Kidney glomerular epithelial cell (primary cell): ENCODE results near the gene MIGA2.
A peak's percentile ranks its signal among the peaks of the same experiment; 100 is the strongest.

Source experiments
- DNase-seq: peaks from one replicate; lab custom pipeline; 2025; lab: John Stamatoyannopoulos, UW

Gene MIGA2

DNA sequence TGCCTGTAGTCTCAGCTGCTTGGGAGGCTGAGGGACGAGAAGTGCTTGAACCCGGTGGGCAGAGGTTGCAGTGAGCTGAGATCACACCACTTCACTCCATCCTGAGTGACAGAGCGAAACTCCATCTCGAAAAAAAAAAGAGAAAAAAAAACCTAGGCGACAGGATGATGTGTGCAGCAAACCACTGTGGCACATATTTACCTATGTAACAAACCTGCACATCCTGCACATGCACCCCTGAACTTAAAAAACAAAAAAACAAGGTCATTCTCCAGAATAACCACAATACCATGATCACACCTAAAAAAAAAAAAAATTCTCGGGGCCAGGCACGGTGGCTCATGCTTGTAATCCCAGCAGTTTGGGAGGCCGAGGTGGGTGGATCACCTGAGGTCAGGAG is 37.0 kb downstream of the MIGA2 start:
- no peak for DNase-seq

DNA sequence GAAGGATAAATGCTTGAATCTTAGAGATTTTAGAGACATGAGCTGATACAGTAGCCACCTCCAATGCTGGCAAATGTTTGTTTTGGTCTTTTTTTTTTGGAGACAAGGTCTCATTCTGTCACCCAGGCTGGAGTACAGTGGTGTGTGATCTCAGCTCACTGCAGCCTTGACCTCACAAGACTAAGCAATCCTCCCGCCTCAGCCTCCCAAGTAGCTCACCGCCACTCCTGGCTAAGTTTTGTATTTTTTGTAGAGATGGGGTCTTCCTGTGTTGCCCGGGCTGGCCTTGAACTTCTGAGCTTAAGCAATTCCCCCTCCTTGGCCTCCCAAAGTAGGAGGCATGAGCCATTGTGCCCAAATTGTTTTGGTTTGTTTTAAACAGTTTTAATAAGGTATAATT is 37.7 kb downstream of the MIGA2 start:
- no peak for DNase-seq

DNA sequence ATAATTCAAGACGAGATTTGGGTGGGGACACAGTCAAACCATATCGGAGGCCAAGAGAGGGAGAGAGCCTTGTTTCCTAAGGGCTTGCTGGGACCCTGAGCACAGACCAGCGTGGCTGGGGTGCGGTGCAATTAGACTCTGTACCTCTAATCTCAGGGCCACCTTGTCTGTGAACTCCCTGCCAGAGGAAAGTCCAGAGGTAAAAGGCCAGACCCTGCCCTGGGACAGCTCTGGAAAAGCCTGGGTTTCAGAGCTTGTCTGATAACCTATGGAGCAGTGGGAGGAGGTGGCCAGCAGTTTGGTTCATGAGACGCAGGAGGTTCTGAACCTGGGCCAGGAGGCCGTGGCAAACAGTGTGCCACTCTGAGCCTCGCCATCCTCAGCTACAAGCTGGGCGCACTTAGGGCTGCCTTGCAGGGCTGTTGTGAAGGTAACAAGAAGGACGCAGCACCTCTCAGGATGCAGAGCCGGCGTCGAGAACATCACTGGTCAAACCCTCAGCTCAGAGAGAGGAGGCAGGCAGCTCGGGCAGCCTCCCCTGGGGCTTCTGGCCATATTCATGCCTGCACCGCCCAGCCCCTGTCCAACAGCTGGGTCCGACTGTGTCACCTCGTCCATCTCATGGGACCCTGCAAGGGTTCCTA is 39.7 kb downstream of the MIGA2 start:
- no peak for DNase-seq

DNA sequence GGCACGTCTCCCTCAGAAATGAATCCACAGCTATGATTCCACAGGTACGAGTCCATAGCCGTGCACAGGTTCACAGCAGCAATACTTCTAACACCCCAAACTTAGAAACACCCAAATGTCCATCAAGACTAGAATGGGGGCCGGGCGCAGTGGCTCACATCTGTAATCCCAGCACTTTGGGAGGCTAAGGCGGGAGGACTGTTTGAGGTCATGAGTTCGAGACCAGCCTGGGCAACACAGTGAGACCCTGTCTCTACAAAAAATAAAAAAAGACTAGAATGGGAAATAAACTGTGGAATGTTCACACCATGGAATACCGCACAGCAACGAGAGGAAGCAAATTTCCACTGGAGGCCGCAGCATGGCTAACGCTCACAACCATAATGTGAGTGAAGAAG is 40.2 kb downstream of the MIGA2 start:
- DNase-seq, result no peak

DNA sequence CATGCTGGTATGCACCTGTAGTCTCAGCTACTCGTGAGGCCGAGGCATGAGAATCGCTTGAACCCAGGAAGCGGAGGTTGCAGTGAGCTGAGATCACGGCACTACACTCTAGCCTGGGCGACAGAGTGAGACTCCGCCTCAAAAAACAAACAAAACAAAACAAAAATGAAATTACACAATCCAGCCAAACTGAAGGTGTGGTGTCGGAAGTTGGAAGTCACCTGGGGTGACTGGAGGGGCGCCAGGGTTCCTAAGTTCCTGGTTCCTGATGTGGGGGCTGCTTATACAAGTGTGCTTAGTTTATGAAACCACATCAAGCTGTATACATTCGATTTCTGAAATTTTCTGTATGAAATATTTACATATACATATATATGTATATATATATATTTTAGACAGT is 40.8 kb downstream of the MIGA2 start:
- no peak for DNase-seq

DNA sequence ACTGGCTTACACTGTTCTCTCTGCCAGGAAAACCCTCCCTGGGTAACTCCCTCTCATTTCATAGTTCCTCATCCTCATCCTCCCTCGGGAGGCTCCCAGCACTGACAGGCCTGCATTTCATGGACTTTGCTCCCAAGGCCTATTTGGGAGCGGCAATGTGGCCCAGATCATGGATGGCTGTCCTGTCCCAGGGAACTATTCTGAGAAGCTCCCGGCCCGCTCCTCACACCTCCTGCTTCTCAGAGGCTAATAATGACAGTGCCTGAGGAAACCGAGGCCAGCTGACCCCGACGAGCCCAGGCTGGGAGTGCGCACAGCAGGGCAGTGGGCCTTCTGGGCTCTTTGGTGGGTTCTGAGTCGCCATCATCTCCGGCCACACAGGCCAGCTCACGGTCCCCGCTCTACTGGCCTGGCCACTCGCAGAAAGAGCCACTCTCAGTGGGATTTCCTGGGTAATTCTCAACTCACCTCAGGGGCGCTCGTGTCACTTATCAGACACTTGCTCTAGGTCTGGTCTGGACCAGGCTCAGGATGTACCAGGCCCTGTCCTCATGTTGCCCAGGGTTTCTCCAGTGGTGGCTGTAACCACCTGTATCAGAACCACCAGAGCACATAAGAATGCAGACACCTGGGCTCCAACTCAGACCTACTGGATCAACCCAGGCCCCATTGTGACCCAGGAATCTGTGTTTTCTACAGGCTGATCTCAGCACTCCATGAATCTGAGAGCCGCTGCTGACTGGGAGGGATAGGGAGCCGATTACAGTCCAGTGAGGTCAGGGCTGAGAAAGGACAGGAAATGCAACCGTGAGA is 42.5 kb downstream of the MIGA2 start:
- DNase-seq, result no peak

DNA sequence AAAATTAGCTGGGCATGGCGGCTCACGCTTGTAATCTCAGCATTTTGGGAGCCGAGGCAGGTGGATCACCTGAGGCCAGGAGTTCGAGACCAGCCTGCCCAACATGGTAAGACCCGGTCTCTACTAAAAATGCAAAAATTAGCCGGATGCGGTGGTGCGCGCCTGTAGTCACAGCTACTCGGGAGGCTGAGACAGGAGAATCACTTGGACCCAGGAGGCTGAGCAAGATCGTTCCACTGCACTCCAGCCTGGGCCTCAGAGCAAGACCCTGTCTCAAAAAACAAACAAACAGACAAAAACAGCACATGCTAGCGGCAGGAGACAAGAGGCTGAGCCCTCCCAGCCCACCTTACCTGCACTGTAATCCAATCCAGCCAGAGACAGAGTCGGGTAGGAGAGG is 43.4 kb downstream of the MIGA2 start:
- DNase-seq, result no peak

DNA sequence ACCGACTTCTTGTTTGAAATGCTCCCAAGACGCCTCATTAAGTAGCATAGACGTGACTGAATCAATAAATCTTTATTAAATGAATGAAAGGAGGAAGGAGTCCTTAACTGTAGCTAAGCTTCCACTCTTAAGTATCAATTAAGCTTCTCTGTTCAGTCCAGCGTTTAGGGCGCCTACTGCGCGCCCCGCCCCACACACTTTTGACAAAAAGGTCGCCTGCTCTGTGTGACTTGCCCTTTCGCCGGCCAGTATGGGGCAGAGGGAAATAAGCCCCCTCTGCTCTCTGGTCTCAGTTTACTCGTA is 43.8 kb downstream of the MIGA2 start:
- no peak for DNase-seq

DNA sequence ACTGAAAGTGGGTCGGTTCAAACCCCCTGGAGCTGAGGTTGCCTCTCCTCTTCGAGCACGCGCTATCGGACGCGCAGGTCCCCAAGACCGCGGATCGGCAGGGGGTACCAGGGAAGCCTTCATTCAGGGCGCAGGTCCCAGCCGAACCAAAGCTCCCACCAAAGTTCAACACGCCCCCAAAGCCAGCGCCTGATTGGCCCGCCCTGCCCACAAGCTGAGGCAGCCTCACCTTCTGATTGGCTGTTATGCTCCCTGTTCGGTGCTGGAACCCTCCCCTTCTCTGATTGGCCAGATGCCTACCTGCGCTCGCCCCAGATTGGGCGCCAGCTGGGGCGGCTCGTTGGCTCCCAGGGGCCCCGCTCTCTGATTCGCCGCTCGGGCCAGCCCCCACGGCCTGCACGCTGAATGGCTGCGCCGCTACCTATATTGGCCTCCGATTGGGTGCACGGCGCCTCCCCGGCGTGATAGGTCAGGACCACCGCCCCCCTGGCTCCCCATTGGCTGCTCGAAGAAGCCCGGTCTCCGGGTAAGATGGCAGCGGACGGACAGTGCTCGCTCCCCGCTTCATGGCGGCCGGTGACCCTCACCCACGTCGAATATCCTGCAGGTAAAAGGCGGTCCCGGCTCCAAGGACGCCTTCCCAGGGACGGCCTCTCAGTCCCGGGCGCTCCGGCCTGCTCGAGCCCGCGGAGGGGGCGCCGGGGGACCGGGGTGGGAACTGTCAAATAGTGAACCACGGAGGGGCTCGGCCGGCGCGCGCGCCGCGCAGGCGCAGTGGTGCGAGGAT is 44.4 kb downstream of the MIGA2 start, which contains the start of gene DOLPP1:
Gene DOLPP1, plus strand, starts transcription at position 511 of the 787 bp plus-strand sequence. Its CDS starts 21 bp downstream, at position 532.
- peak; percentile 98 for DNase-seq

DNA sequence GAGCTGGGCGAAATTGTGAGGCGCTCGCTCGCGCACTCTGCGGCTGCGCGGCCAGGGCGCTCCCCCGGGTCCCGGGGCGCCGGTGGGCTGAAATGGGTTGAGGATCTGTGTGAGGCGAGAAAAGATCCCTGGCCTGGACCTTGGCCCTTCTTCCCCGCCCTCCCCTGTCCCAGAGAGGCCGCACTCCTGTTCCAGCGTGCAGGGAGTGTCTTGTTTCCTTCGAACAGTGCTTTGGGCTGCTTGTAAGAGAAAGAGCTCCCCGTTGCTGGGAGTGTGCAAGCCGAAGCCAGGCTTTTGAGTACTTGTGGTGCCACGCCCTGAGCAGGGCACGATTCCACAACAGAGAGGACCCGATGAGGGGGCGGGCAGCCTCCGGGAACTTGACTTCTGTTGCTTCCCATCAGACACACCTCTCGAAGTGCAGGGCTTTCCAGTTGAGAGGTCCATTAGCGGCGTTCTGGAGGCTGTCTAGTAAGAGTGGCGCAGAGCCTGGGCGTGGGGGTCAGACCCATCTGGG is 45.0 kb downstream of the MIGA2 start:
- no peak for DNase-seq

DNA sequence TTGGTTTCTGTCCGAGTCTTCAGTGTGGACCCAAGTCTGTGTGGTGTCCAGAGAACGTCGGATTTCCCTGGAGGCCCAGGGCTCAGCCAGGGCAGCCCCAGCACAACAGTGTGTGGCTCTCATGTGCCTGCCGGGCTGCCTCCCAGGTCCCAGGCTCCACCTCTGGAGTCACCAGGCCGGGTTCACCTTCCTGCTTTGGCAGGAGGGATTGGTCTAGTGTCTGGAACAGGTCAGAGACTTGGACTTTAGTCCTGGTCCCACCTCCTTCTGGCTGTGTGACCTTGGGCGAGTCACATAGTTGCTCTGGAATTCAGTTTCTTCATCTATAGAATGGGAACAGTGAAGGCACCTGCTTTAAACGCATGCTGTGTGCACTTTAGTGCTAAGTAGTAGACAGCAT is 47.7 kb downstream of the MIGA2 start:
- DNase-seq, result no peak

DNA sequence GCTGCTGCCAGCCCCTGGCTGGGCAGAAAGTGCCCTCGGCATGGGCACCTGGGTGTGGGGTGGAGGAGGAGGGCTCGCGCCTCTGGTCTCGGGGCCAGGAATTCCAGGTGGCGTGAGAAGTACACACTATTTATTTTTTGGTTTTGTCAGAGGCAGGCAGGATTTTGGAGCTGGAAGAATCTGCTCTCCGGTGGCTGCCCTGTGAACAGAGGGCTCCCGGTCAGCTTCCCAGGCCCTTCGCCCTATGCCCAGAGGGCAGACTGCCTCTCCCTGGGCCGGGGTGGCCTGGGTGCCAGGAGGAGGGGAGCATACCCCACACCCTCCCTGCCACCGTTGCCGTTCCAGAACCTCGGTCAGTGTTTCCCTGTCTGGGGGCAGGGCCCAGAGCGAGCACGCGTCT is 52.8 kb downstream of the MIGA2 start:
- DNase-seq, result no peak

DNA sequence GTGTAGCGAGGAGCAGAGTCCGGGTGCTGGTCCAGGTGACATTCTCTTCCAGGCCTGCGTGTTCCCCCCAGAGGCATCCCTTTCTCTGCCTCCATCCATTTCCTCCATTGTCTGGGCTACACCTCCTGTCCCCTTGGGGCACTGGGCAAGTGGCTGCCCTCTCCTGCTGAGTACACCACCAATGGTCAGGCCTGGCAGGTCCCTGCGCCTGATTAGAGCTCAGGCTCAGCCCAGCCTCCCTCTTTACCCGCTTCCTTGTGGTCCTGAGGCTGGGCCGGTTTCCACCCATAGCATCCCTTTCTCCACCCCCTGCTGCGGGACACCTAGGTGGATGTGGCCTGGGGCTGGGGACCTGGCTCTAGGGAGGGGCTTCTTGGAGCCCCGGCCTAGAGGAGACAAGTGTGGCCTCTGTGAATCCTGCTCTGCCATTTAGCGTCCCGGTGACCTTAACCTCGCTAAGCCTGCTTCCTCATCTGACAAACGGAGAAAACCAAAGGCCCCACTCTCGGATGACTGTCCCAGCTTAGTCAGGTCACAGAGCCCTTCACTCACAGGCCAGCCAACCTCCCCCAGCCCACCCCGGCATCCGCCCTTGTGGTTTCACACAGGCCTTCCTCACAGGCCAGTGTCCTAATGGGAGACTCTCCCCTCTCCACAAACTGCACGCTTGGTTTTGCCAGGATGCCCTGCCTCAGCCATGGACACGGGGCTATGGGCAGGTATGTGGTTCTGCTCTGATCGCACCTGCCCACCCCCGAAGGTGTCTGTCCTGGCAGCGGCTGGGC is 57.4 kb downstream of the MIGA2 start:
- DNase-seq, result no peak

DNA sequence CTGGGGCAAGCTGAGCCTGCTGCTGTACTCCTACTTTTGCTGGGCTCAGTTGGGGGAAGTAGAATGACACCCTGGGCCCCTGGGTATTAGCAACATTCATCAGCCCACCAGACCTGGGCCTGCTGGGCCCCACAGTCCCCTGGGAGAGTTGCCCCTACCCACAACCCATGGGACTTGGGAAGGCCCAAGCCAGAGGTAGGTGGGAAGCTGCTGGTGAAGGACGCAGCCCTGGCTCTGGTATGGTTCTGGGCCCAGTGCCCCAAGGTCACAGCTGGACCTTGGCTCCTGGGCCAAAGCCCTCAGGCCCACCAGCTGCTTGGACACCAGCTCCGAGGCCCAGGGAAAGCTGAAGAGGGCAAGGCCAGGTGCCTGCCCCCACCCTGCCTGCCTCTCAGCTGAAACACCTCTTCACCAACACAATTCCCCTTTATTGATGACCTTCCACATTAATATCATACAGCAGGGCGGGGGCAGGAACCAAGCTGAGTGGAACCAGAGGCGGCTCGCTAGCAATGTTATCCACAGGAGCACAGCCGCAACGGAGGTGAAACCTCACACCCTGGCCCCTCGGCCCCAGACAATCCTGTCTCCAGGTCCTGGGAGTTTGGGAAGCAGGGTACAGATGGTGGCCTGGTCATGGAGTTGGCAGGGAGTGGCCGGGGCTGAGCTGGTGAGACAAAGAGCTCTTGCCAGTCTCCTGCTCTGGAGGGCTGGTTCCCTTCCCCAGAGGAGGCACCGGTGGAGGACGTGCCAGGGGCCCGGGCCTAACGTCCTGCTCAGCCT is 58.2 kb downstream of the MIGA2 start:
- DNase-seq, result no peak

DNA sequence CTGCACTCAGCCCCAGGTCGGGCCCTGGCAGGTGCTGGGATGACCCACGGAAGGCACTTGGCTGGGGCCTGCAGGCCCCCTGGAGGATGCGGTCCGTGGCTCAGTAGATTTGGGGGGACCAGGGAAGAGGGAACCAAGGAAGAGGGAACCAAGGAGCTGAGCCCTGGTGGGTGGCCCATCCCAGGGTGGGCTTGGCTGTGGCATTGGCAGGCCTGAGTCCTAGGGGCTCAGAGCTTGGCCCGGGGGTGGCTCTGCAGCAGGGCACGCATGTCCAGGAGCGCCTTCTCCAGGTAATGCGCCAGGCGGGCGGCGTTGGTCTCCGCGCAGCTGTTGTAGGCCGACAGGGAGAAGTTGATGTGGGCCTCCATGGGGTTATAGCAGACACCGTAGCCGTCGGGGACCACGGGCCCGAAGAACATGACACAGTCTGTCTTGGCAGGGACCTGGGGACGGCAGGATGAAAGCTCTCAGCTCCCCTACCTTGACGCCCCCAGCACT is 58.8 kb downstream of the MIGA2 start:
- no peak for DNase-seq

DNA sequence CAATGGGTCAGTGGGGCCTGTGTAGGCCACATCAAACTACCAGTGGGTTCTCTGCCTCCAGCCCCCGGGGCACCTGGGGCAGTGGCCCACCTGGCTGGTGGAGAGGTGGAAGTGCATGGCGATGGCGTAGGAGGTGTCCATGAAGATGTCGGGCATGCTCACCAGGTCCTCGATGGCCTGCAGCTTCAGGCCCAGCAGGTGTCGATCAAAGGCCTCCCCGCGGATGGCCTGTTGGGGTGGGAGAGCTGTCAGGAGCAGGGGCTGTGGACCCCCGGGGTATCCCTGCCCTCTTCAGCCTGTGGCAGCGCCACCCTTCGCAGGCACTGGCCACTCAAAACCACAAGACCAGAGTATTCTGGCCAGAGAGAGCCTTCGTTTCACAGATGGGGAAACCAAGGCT is 59.5 kb downstream of the MIGA2 start:
- no peak for DNase-seq

DNA sequence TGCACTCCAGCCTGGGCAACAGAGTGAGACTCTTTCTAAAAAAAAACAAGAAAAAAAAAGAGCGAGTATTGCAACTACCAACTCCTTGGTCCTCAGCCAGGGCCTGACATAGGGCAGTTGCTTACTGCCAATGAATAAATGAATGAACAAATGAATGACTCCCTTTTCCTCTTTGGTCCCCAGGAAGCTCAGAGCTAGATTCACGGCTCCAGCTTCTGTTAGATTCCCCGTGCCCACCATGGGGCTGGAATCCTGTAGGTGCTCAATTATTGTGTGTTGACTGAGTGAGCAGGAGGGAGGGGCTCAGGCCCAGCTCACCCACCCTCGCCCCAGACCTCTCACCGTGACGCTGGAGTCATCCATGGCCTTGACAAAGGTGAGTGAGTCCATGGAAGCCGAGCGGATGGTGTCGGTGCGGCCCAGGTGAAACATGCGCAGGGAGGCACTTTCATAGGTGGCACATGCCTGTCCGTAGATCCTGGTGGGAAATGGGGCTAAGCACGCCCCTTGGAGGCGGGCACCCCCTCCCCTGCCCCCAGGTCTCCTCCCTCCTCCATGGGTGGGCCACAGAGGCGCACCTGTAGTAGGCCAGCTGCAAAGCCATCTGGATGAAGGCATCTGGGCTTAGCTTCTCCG is 61.4 kb downstream of the MIGA2 start:
- no peak for DNase-seq

DNA sequence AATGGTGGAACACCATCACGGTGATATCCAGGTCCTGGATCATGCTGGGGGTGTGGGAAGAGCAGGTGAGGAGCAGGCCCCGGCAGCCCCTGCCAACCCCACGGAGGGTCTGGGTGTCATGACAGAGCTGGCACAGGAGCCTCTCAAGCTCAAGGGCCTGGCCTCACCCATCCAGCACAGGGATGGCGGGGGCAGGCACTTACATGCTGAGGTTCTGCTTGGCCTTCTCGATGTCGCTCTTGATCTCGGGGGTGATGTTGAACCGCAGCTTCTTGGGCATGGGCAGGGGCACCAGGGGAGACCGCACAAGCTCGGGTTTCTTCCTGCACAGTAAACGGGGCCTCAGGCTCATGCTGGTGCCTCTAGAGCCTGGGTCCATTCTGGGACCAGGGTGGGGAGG is 61.9 kb downstream of the MIGA2 start:
- DNase-seq, result no peak

DNA sequence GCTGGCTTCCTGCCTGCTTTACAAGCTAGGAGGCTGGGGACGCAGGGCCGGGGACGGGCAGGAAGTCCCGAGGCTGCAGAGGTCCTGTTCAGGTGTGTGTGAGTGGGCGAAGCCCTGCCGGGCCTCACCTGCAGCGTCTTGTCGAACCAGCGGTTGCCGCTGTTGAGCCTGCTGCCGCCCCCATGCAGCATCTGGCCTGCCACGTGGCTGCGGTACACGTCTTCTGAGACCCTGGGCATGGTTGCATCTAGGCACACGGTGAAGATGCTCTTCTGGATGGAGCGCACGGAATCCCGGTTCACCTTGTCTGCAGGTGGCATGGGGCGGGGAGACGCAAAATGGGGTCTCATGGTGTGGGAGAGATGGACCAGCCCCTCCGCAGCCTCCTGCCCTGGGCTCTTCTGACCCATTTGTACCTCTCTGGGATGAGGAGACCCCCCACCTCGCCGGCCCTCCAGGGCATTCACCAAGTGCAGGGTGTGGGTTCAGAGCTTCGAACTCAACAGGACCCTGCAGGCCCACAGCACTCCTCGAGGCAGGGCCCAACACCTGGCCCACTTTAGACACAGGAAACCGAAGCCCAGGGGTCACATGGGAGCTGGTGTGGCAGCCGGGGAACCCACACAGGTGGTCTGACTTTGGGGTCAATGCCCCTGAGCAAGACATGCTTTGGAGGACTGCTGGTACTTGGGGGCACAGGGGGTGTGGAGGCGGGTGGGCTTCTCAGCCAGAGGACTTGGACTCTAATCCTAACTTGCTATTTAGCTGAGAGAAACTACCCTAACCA is 64.2 kb downstream of the MIGA2 start:
- DNase-seq, result no peak

DNA sequence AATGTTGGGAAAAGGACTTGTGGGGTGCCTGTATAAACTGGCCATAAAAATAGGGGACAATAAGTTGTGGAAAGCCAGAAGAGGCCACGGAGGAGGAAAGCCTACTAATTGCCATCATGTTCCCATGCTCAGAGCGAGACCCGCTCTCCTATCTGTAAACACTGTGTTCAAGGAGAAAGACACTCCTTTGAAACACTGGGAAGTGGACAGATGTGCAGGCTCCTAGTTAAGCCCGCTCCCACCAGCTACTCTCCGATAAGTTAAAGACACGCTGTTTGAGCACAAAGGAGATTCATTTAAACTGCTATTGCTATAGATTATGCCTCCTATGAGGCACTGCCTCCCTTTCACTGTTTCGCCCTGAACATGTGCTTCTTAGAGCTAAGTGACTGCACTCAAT is 64.9 kb downstream of the MIGA2 start:
- no peak for DNase-seq
